ENCODE results near the gene DAPK1. TPM values are rescaled to one million over a fixed set of nuclear protein-coding genes. Genes with fewer than 3 reads are reported as not detected.

DAPK1 gene
- total and polyA plus RNA-seq, 12 donors, result 5.4 to 44.6 (median 21.3) TPM

DNA sequence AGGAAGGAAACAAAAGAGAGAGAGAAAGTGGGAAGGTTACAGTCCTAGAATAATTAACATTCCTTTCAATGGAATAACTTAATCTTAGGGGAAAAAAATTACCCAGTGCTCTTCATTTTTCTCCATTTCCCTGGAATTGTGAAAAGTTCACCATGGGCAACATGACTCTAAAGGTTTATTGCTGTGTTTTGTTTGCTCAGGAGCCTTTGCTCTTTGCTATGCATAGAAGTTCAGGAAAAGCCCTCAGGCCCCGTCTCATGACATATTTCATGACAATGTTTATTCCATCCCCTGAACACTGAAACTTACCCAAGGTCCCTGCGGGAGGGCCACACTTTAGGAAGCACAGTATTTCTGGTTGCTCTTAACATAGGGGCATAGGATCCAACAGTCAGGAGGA is 218.5 kb downstream of the DAPK1 start:
- intact Hi-C loops (cut with DNase I), result loop anchor here in 1 of 2 donors (10.0 kb wide), 1 partner anchor 79 kb away; no protein-coding TSS in a partner anchor

DNA sequence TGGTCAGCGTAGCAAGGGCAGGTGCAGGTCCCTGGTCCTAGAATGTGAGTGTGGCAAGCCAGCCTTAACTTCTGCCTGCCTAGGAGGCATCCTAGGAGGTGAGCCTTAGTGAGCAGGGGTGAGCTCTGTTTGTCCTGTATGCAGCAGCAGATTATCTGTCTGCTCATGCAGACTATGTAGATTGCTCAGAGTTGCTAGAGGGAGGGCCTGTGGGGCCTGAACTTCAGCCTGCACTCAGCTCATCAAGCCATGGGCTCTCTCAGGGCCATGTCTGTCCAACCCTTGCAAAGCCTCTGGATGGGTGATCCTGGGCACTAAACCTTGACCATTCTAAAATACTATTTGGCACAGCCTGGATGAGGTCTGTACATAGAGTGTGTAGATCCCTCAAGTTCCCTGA is 219.8 kb downstream of the DAPK1 start:
- H3K9me3 ChIP-seq (replicated peaks in 1 of 3), result no peaks in the 10 kb centered on the region
- no peak for DNase-seq
- H3K36me3 ChIP-seq (replicated peaks in 1 of 2), result no peaks in the 10 kb centered on the region
- TF ChIP-seq POLR2A (IDR thresholded peaks at IDR 0.05), result no peak
- TF ChIP-seq, protein P1, sequence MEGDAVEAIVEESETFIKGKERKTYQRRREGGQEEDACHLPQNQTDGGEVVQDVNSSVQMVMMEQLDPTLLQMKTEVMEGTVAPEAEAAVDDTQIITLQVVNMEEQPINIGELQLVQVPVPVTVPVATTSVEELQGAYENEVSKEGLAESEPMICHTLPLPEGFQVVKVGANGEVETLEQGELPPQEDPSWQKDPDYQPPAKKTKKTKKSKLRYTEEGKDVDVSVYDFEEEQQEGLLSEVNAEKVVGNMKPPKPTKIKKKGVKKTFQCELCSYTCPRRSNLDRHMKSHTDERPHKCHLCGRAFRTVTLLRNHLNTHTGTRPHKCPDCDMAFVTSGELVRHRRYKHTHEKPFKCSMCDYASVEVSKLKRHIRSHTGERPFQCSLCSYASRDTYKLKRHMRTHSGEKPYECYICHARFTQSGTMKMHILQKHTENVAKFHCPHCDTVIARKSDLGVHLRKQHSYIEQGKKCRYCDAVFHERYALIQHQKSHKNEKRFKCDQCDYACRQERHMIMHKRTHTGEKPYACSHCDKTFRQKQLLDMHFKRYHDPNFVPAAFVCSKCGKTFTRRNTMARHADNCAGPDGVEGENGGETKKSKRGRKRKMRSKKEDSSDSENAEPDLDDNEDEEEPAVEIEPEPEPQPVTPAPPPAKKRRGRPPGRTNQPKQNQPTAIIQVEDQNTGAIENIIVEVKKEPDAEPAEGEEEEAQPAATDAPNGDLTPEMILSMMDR (IDR thresholded peaks at IDR 0.05), result no peak
- no peaks in the 10 kb centered on the region for H3K27me3 ChIP-seq
- H3K4me3 ChIP-seq, result no peak overlapping the region
- H3K4me1 ChIP-seq (replicated peaks in 1 of 2), result peaks cover 6 to 24% of the 10 kb centered on the region in 2 donors
- 83 to 100% (median 87%) methylated on average over 1 of the region's 1 CpG for WGBS, 4 donors
- intact Hi-C loops (cut with DNase I), result loop anchor here in 1 of 2 donors (10.0 kb wide), 1 partner anchor 77 kb away; no protein-coding TSS in a partner anchor
- no peak overlapping the region for H3K27ac ChIP-seq

More for the DNA sequence above, 218.5 kb downstream of the DAPK1 start:
- WGBS, 4 donors, result 59 to 71% (median 70%) methylated on average over 2 of the region's 2 CpGs
- no peak for TF ChIP-seq POLR2A (IDR thresholded peaks at IDR 0.05)
- TF ChIP-seq, protein P1 (IDR thresholded peaks at IDR 0.05), result no peak
- H3K27me3 ChIP-seq, result no peaks in the 10 kb centered on the region
- H3K27ac ChIP-seq, result no peak overlapping the region
- H3K36me3 ChIP-seq (replicated peaks in 1 of 2), result no peaks in the 10 kb centered on the region
- H3K9me3 ChIP-seq (replicated peaks in 1 of 3), result no peaks in the 10 kb centered on the region
- DNase-seq, result no peak
- peaks cover 6 to 34% of the 10 kb centered on the region in 2 donors for H3K4me1 ChIP-seq (replicated peaks in 1 of 2)
- H3K4me3 ChIP-seq, result no peak overlapping the region

DNA sequence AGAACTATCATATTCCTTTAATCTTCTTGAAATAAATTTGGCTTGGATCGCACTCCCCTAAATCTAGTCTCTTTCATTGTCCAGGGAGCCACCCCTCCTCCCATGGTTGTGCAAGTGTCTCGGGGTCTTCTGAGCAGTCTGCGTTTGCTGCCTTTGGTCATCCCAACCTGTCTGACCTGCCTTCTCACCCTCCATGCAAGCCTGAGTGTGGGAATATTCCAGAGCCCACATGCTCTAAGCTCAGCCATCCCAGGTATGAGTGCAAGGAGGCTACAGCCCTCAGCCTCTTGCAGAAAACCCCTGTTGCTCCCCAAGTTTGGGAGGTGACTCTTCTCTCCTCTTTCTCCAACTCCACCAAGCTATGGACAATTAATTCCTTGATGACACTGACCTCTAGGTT is 220.6 kb downstream of the DAPK1 start:
- TF ChIP-seq, protein P1 (IDR thresholded peaks at IDR 0.05), result no peak
- TF ChIP-seq POLR2A (IDR thresholded peaks at IDR 0.05), result no peak
- 90 to 96% (median 93%) methylated on average over 3 of the region's 3 CpGs for WGBS, 4 donors
- Histone ChIP-seq H3K4me3 (no peak overlapping the region), H3K27me3 (no peaks in the 10 kb centered on the region), H3K27ac (no peak overlapping the region), H3K4me1 (replicated peaks in 1 of 2) (peaks cover 6 to 22% of the 10 kb centered on the region in 2 donors), H3K9me3 (replicated peaks in 1 of 3) (no peaks in the 10 kb centered on the region), H3K36me3 (replicated peaks in 1 of 2) (no peaks in the 10 kb centered on the region)
- no peak for DNase-seq
- intact Hi-C loops (cut with DNase I), result loop anchor here in 1 of 2 donors (10.0 kb wide), 1 partner anchor 77 kb away; no protein-coding TSS in a partner anchor

DNA sequence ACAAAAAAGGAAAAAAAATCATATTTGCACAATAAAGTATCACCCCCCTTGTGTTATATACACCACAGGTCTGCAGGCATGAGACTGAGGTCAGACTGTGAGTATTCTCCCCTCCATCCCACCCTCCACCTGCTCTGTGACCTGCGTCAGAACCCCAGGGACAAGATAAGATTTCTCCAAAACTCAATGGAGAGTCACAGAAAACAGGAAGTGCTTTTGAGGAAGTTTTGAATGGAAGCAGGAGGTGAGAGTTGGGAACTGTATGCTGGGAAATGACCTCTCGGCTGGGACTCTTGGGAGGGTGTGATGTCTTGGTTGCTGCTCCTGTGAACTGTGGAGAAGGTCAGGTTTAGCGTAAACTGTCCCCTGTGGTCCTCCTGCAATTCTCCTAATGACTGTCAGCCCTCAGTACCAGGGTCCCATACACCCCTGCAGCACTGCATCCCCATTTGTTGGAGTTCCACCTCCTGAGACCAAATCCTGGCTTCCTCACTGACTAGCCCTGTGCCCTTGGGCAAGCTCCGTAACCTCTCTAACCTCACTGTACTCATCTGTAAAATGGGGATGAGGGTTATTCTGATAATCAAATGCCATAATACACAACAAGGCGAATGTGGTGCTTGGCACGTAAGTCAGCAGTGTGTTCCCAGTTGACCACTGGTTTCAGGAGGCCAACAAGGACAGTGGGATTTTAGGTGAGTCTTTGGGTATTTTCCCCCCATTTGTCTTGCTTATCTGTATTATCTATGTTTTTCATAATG is 221.4 kb downstream of the DAPK1 start:
- no peak for TF ChIP-seq POLR2A (IDR thresholded peaks at IDR 0.05)
- TF ChIP-seq, protein P1 (IDR thresholded peaks at IDR 0.05), result no peak
- intact Hi-C loops (cut with DNase I), result loop anchor here in 1 of 2 donors (10.0 kb wide), 1 partner anchor 76 kb away; no protein-coding TSS in a partner anchor
- no peak for DNase-seq

More for the DNA sequence above, 221.4 kb downstream of the DAPK1 start:
- no peaks in the 10 kb centered on the region for H3K9me3 ChIP-seq (replicated peaks in 1 of 3)
- no peaks in the 10 kb centered on the region for H3K36me3 ChIP-seq (replicated peaks in 1 of 2)
- no peak overlapping the region for H3K4me3 ChIP-seq
- H3K27me3 ChIP-seq, result no peaks in the 10 kb centered on the region
- H3K27ac ChIP-seq, result no peak overlapping the region
- 72 to 81% (median 76%) methylated on average over 6 of the region's 6 CpGs for WGBS, 4 donors
- H3K4me1 ChIP-seq (replicated peaks in 1 of 2), result peaks cover 6 to 16% of the 10 kb centered on the region in 2 donors

All from adrenal gland (tissue), 12 donors.